Measurements from ENCODE around the gene CAPN3. TPM values are rescaled to one million over a fixed set of nuclear protein-coding genes. Genes with fewer than 3 reads are reported as not detected.
A peak's percentile ranks its signal among the peaks of the same experiment; 100 is the strongest.

Gene CAPN3
- total RNA-seq, 1 donor from 2014 or later = 7.1 TPM

DNA sequence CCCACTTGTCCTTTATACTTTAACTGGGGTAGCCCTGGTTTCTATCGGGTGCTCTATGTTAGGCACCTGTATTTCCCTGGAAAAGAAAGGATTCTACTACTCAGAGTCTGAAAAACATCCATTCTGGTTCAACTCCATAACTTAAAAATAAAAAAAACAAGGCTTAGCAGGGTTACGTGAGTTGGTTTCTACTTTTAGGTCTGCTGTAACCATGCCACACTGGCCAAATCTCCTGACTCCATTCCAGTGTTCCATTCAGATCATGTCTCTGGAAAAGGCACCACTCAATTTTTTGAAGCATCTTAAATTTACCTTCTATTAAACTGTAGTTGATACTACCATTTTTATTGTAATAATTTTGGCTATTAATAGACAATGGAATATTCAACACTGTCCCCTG lies 62.1 kb downstream of the CAPN3 start:
- peaks cover 54 to 82% of the 10 kb centered on the region in 2 donors for H3K36me3 ChIP-seq
- H3K4me3 ChIP-seq = no peak overlapping the region
- peaks cover 0 to 3% of the 10 kb centered on the region in 2 donors for H3K4me1 ChIP-seq
- no peak for DNase-seq (ENCODE audit: low spot score in 2 of 2)
- intact Hi-C loops (cut with DNase I) = no loop called here
- no peaks in the 10 kb centered on the region for H3K27me3 ChIP-seq
- no peaks in the 10 kb centered on the region for H3K9me3 ChIP-seq
- TF ChIP-seq, protein P1, sequence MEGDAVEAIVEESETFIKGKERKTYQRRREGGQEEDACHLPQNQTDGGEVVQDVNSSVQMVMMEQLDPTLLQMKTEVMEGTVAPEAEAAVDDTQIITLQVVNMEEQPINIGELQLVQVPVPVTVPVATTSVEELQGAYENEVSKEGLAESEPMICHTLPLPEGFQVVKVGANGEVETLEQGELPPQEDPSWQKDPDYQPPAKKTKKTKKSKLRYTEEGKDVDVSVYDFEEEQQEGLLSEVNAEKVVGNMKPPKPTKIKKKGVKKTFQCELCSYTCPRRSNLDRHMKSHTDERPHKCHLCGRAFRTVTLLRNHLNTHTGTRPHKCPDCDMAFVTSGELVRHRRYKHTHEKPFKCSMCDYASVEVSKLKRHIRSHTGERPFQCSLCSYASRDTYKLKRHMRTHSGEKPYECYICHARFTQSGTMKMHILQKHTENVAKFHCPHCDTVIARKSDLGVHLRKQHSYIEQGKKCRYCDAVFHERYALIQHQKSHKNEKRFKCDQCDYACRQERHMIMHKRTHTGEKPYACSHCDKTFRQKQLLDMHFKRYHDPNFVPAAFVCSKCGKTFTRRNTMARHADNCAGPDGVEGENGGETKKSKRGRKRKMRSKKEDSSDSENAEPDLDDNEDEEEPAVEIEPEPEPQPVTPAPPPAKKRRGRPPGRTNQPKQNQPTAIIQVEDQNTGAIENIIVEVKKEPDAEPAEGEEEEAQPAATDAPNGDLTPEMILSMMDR (IDR thresholded peaks at IDR 0.05) = no peak
- H3K27ac ChIP-seq = peak overlapping the region; percentile 54 to 69

DNA sequence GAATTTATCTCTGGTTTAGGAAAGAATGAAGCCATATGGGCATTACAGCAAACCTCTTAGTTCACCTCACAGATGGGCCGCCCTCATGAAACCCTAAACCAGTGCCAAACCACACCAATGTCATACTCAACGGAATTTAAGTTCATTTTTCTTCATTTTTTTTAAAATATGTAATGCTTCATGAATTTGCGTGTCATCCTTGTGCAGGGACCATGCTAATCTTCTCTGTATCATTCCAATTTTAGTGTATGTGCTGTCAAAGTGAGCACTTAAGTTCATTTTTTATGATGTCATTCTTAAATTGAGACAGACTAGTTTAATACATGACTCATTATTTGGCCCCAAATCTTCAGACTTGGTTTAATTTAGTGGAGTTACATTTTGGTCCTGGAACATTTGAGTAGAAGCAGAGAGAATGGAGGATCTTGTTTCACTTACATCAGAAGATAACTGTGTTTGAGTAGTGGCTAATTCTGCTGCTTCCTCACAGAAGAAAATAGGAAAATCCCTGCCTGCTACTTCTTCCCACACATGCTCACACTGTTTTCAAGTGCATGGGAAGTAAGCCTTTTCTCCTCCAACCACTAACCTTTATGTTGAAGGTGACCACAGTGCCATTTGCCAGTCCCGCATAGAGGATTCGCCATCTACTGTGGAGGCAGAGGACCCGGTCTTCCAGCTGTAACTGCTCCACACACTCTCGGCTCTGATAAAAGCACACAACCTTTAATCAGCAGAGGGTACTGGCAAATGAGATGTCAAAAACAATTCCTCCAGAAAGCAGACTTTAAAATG lies 68.3 kb downstream of the CAPN3 start:
- no peaks in the 10 kb centered on the region for H3K9me3 ChIP-seq
- H3K4me3 ChIP-seq = no peak overlapping the region
- DNase-seq (ENCODE audit: low spot score in 2 of 2) = no peak
- peak overlapping the region; percentile 82 to 89 for H3K27ac ChIP-seq
- TF ChIP-seq, protein P1 (IDR thresholded peaks at IDR 0.05) = no peak
- peaks cover 49 to 90% of the 10 kb centered on the region in 2 donors for H3K36me3 ChIP-seq
- intact Hi-C loops (cut with DNase I) = loop anchor here (2.0 kb wide), 2 partner anchors 29 to 39 kb away; no protein-coding TSS in a partner anchor
- no peaks in the 10 kb centered on the region for H3K27me3 ChIP-seq
- H3K4me1 ChIP-seq = peaks cover 0 to 10% of the 10 kb centered on the region in 2 donors

DNA sequence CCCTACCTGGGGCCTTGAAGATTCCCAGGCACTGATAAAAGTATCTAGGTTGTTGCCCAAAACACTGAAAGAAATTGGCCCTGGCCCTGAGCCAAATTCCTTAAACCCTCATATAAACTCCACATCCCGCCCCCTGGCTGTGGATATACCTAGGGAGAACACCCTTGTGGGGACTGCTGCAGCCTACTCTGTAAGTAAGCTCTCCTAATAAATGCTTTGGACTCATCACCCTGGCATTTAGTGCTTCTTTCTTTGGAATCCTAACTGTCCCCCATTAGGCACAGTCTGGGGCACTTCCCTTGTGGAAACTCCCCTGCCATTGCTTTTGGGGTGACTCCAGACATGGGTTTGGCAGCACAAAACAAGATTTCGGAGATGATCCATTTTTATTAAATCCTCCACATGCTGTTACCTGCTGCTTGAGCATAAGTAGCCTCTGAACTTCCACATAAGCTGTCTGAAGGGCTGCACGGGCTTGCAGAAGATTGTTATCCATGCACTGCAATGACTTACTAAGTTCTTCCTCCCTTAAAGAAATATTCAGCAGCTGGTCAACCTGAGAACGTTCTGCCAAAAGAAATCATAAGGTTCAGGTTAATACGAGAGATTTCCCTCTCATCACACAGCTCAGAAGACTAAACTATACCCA lies 85.2 kb downstream of the CAPN3 start:
- H3K36me3 ChIP-seq = peaks cover 58 to 77% of the 10 kb centered on the region in 2 donors
- intact Hi-C loops (cut with DNase I) = no loop called here
- no peaks in the 10 kb centered on the region for H3K9me3 ChIP-seq
- peaks cover 0 to 3% of the 10 kb centered on the region in 2 donors for H3K4me1 ChIP-seq
- H3K4me3 ChIP-seq = no peak overlapping the region
- DNase-seq (ENCODE audit: low spot score in 2 of 2) = no peak
- peak overlapping the region in 1 of 2 donors; percentile 47 for H3K27ac ChIP-seq
- no peaks in the 10 kb centered on the region for H3K27me3 ChIP-seq
- TF ChIP-seq, protein P1 (IDR thresholded peaks at IDR 0.05) = no peak

DNA sequence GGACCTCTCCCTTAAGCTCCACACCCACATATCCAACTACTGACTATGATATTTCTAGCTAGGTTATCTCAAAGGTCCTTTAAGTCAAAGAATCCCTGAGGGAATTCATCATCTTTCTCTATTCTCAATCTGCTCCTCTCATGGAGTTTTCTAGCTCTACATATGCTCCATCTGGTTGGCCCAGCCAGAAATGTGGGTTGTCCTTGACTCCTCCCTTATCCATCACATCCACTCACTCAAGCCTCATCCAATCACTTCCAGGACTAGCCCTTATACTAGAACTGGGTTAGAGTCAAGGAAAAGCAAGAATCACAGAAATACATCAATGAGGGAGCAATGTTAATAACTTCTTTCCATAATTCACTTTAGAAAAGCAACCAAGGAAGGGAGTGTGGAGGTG lies 86.2 kb downstream of the CAPN3 start:
- H3K9me3 ChIP-seq = no peaks in the 10 kb centered on the region
- H3K36me3 ChIP-seq = peaks cover 63 to 76% of the 10 kb centered on the region in 2 donors
- H3K27me3 ChIP-seq = no peaks in the 10 kb centered on the region
- peak overlapping the region; percentile 6 to 9 for H3K27ac ChIP-seq
- intact Hi-C loops (cut with DNase I) = no loop called here
- peaks cover 0 to 3% of the 10 kb centered on the region in 2 donors for H3K4me1 ChIP-seq
- no peak overlapping the region for H3K4me3 ChIP-seq
- DNase-seq (ENCODE audit: low spot score in 2 of 2) = no peak
- TF ChIP-seq, protein P1 (IDR thresholded peaks at IDR 0.05) = no peak

DNA sequence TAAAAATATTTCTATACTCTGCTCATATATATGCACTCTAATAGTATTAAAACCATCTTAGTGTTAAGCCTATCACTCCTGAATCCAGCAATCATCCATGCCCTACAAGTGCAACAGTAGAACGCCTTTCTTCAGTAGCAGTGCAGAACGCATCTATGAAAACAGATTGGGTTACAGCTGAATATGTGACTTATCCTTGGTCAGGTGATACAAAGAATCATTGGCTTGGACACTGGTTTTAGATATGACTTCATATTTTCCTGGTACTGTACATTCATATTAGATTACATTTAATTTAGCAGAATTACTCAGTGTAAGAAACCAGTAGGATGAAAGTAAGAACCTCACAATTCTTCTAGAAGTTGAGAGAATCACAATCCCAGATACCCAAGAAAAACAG lies 88.3 kb downstream of the CAPN3 start:
- Histone ChIP-seq H3K4me1 (peaks cover 0 to 3% of the 10 kb centered on the region in 2 donors), H3K9me3 (no peaks in the 10 kb centered on the region), H3K4me3 (no peak overlapping the region), H3K27ac (no peak overlapping the region), H3K36me3 (peaks cover 65 to 73% of the 10 kb centered on the region in 2 donors), H3K27me3 (no peaks in the 10 kb centered on the region)
- no peak for DNase-seq (ENCODE audit: low spot score in 2 of 2)
- TF ChIP-seq, protein P1 (IDR thresholded peaks at IDR 0.05) = no peak
- intact Hi-C loops (cut with DNase I) = no loop called here
